Common myeloid progenitor, CD34-positive (primary cell): ENCODE results near the gene AUTS2.

ENCODE experiments used
- CTCF ChIA-PET: fragments of 350-600 bp; sonication (Branson Sonifier 250); formaldehyde crosslinking; loops from one replicate; lab custom pipeline; 2021; ENCODE audit warnings: antibody characterized with exemption; lab: Charles Lee
- POLR2A ChIA-PET: fragments of 350-600 bp; sonication (Branson Sonifier 250); formaldehyde crosslinking; loops from one replicate; lab custom pipeline; 2021; ENCODE audit warnings: antibody characterized with exemption; lab: Charles Lee
- DNase-seq, 3 donors: peaks; one replicate each; pipeline versions ENCODE4 v3.0.0 to v3.0.0-alpha.2; 2013
- H3K27ac ChIP-seq, 2 experiments: 1 replicate in 1 of 2; 2 replicates in 1 of 2; pipeline ENCODE4 v1.7.0; 2013; ENCODE audit warnings: inconsistent platforms in 2 of 2, low read length in 2 of 2, mild to moderate bottlenecking in 2 of 2, low read depth in 1 of 2, moderate library complexity in 1 of 2; ENCODE audit not compliant: severe bottlenecking in 2 of 2, insufficient read depth in 1 of 2, poor library complexity in 1 of 2
- H3K27me3 ChIP-seq, 5 experiments: replicated peaks in 2 of 5; 1 replicate in 3 of 5; 2 replicates in 2 of 5; pipeline versions ENCODE4 v1.6.1 to v1.7.0; 2013; ENCODE audit warnings: low read length in 4 of 5, mild to moderate bottlenecking in 2 of 5, moderate library complexity in 2 of 5, inconsistent platforms in 1 of 5; ENCODE audit not compliant: insufficient read depth in 5 of 5, control insufficient read depth in 4 of 5
- H3K36me3 ChIP-seq, 4 experiments: 1 replicate in 2 of 4; 2 replicates in 2 of 4; pipeline versions ENCODE4 v1.6.1 to v1.7.0; 2013; ENCODE audit warnings: low read length in 3 of 4, control low read depth in 1 of 4, mild to moderate bottlenecking in 1 of 4; ENCODE audit not compliant: control insufficient read depth in 4 of 4, insufficient read depth in 4 of 4
- H3K4me1 ChIP-seq, 4 experiments: 1 replicate in 3 of 4; 2 replicates in 1 of 4; pipeline versions ENCODE4 v1.6.1 to v1.7.1; 2013; ENCODE audit warnings: low read length in 3 of 4, mild to moderate bottlenecking in 3 of 4, control low read depth in 1 of 4, inconsistent platforms in 1 of 4, moderate library complexity in 1 of 4; ENCODE audit not compliant: control insufficient read depth in 4 of 4, insufficient read depth in 4 of 4; ENCODE audit errors: control extremely low read depth in 1 of 4
- H3K4me3 ChIP-seq, 7 experiments: 1 replicate in 4 of 7; 2 replicates in 3 of 7; pipeline versions ENCODE4 v1.5.1 to v1.7.0; 2013; ENCODE audit warnings: mild to moderate bottlenecking in 7 of 7, low read length in 6 of 7, moderate library complexity in 6 of 7, inconsistent platforms in 2 of 7, low read depth in 2 of 7, control low read depth in 1 of 7; ENCODE audit not compliant: insufficient read depth in 4 of 7, control insufficient read depth in 1 of 7; ENCODE audit errors: extremely low read depth in 1 of 7
- H3K9me3 ChIP-seq, 5 experiments: 1 replicate in 4 of 5; 2 replicates in 1 of 5; pipeline versions ENCODE4 v1.6.1 to v1.7.1; 2013; ENCODE audit warnings: low read length in 4 of 5, mild to moderate bottlenecking in 2 of 5, inconsistent platforms in 1 of 5, low read depth in 1 of 5, moderate library complexity in 1 of 5; ENCODE audit not compliant: control insufficient read depth in 4 of 5, insufficient read depth in 2 of 5; ENCODE audit errors: control extremely low read depth in 1 of 5
- WGBS: methylation state at CpG from one replicate; pipeline ENCODE4 v1.1.5; 2013; ENCODE audit not compliant: insufficient coverage; 5-methylcytosine and 5-hydroxymethylcytosine counted together

The AUTS2 gene

DNA sequence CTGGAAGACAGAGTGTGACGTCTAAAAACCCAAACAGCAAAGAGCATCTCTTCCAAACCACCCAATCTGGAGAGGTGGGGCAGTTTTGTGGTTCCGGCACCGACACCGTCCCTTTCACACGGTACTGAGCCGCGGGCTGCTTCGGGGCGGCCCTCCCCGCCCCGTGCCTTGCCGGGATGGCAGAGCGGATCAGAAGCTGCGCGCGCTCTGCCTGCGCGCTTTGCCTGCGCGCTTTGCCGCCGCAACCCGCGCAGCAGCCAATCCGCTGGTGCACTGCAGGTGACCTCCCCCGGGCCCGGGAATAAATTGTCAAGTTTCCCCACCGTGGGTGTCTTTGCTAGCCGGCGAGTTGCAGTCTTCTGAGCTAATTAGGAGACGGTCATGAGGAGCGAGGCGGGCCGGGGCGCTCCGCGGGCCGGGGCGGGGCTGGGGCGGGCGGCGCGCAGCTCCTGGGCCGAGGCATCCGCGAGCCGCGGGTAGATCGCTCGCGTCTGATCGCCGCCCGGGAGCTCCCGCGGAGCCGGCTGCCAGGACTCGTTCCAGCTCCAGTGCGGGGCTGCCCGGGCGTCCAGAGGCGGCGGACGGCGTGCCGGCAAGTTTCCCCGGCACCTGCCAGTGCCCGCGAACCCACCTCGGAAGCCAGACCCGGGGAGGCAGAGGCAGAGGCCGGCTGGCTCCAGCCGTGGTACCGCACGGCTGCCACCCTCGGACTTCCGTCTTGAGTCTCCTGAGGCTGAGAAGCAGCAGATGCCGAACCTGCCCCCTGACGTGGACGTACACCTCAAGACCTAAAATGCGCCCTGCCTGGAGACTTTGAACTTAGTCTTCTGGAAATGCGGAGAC lies 997.7 kb downstream of the AUTS2 start:
- Histone ChIP-seq H3K4me1 (peaks cover 0 to 13% (median 9%) of the 10 kb centered on the region in 4 experiments), H3K27me3 (peaks cover 4 to 35% (median 26%) of the 10 kb centered on the region in 5 experiments), H3K27ac (no peak overlapping the region), H3K4me3 (peak overlapping the region in 6 of 7 experiments; percentile 19 to 63 (median 44)), H3K36me3 (peaks cover 0 to 2% (median 0%) of the 10 kb centered on the region in 4 experiments), H3K9me3 (peaks cover 0 to 8% (median 5%) of the 10 kb centered on the region in 5 experiments)
- 5% methylated on average over 81 of the region's 82 CpGs for WGBS
- DNase-seq: peak in 2 of 3 donors; percentile 13 to 26
- CTCF ChIA-PET: interaction anchor here (1.2 kb wide), 1 partner anchor 17 kb away, joined by 3 read pairs; no protein-coding TSS in a partner anchor
- POLR2A ChIA-PET: no interaction called here

- H3K36me3 ChIP-seq: peaks cover 0 to 2% (median 0%) of the 10 kb centered on the region in 4 experiments
- H3K9me3 ChIP-seq: peaks cover 0 to 14% (median 7%) of the 10 kb centered on the region in 5 experiments
- ChIA-PET POLR2A (no interaction called here), CTCF (interaction anchor here (1.2 kb wide), 1 partner anchor 17 kb away, joined by 3 read pairs; no protein-coding TSS in a partner anchor)
- peaks cover 0 to 13% (median 9%) of the 10 kb centered on the region in 4 experiments for H3K4me1 ChIP-seq
- no peak for DNase-seq
- H3K27me3 ChIP-seq: peaks cover 4 to 35% (median 26%) of the 10 kb centered on the region in 5 experiments
- no peak overlapping the region for H3K27ac ChIP-seq
- WGBS: 59% methylated on average over 9 of the region's 11 CpGs
- peak overlapping the region in 5 of 7 experiments; percentile 19 to 63 (median 48) for H3K4me3 ChIP-seq
Measured at GRCh38 chr7:70596598-70596913, 998.3 kb downstream of the AUTS2 start.

GRCh38 chr7:70597066-70597465 lies 998.8 kb downstream of the AUTS2 start:
- CTCF ChIA-PET: no interaction called here
- Histone ChIP-seq H3K9me3 (peaks cover 0 to 14% (median 7%) of the 10 kb centered on the region in 5 experiments), H3K4me3 (no peak overlapping the region)

GRCh38 chr7:70598976-70599375 lies 1000.7 kb downstream of the AUTS2 start:
- no peak overlapping the region for H3K4me3 ChIP-seq
- ChIA-PET POLR2A (no interaction called here), CTCF (no interaction called here)
- no peak for DNase-seq
- peaks cover 4 to 34% (median 20%) of the 10 kb centered on the region in 5 experiments for H3K27me3 ChIP-seq
- WGBS: no CpG with 5 or more reads among the region's 2 CpGs
- H3K36me3 ChIP-seq: peaks cover 0 to 4% (median 2%) of the 10 kb centered on the region in 4 experiments
- H3K4me1 ChIP-seq: peaks cover 0 to 13% (median 9%) of the 10 kb centered on the region in 4 experiments
- H3K9me3 ChIP-seq: peaks cover 0 to 18% (median 8%) of the 10 kb centered on the region in 5 experiments
- no peak overlapping the region for H3K27ac ChIP-seq

More at GRCh38 chr7:70597066-70597465, 998.8 kb downstream of the AUTS2 start:
- Histone ChIP-seq H3K27ac (no peak overlapping the region), H3K27me3 (peaks cover 4 to 35% (median 26%) of the 10 kb centered on the region in 5 experiments), H3K4me1 (peaks cover 0 to 13% (median 9%) of the 10 kb centered on the region in 4 experiments), H3K36me3 (peaks cover 0 to 2% (median 0%) of the 10 kb centered on the region in 4 experiments)
- 83% methylated on average over 3 of the region's 5 CpGs for WGBS
- DNase-seq: no peak
- POLR2A ChIA-PET: no interaction called here

GRCh38 chr7:70599446-70600190 lies 1001.3 kb downstream of the AUTS2 start:
- peaks cover 4 to 28% (median 19%) of the 10 kb centered on the region in 5 experiments for H3K27me3 ChIP-seq
- ChIA-PET CTCF (no interaction called here), POLR2A (no interaction called here)
- H3K9me3 ChIP-seq: peaks cover 0 to 22% (median 10%) of the 10 kb centered on the region in 5 experiments
- no peak overlapping the region for H3K4me3 ChIP-seq
- no peak overlapping the region for H3K27ac ChIP-seq
- 79% methylated on average over 3 of the region's 5 CpGs for WGBS
- peaks cover 0 to 5% (median 2%) of the 10 kb centered on the region in 4 experiments for H3K36me3 ChIP-seq
- no peak for DNase-seq
- peaks cover 0 to 13% (median 9%) of the 10 kb centered on the region in 4 experiments for H3K4me1 ChIP-seq

GRCh38 chr7:70600993-70601392 lies 1002.7 kb downstream of the AUTS2 start:
- H3K27ac ChIP-seq: no peak overlapping the region
- peaks cover 0 to 5% (median 2%) of the 10 kb centered on the region in 4 experiments for H3K36me3 ChIP-seq
- no CpG with 5 or more reads among the region's 1 CpG for WGBS
- H3K9me3 ChIP-seq: peaks cover 0 to 28% (median 10%) of the 10 kb centered on the region in 5 experiments
- H3K4me3 ChIP-seq: no peak overlapping the region
- POLR2A ChIA-PET: no interaction called here
- peaks cover 0 to 6% (median 3%) of the 10 kb centered on the region in 4 experiments for H3K4me1 ChIP-seq
- CTCF ChIA-PET: no interaction called here
- H3K27me3 ChIP-seq: peaks cover 4 to 15% (median 14%) of the 10 kb centered on the region in 5 experiments
- no peak for DNase-seq
